OCI-LY1 (cell line): ENCODE data around the gene MBNL2.

Source experiments
- H2AFZ ChIP-seq: fragments of 200-600 bp; sonication (generic), shearing (Covaris generic); 2 replicates; pipeline ENCODE4 v1.6.0; 2014; ENCODE audit warnings: antibody characterized with exemption, mild to moderate bottlenecking, low read length
- H3F3A ChIP-seq: fragments of 200-600 bp; sonication (generic), shearing (Covaris generic); 2 replicates; pipeline ENCODE4 v1.6.0; 2014; ENCODE audit warnings: mild to moderate bottlenecking, antibody characterized with exemption, low read length, moderate library complexity; ENCODE audit not compliant: insufficient read depth
- H3K27ac ChIP-seq: fragments of 200-600 bp; sonication (generic); 2 replicates; pipeline ENCODE4 v1.5.1; 2014; ENCODE audit warnings: low read length, mixed run types, mild to moderate bottlenecking, low read depth; ENCODE audit not compliant: poor library complexity, severe bottlenecking
- H3K27me3 ChIP-seq: fragments of 200-600 bp; sonication (generic); 2 replicates; pipeline ENCODE4 v1.6.0; 2014; ENCODE audit warnings: antibody characterized with exemption, mild to moderate bottlenecking, low read length, moderate library complexity; ENCODE audit not compliant: insufficient read depth
- H3K36me3 ChIP-seq: fragments of 200-600 bp; sonication (generic); 2 replicates; pipeline ENCODE4 v1.6.1; 2014; ENCODE audit warnings: mild to moderate bottlenecking, antibody characterized with exemption, low read length, moderate library complexity, mixed read lengths; ENCODE audit not compliant: insufficient read depth
- H3K4me1 ChIP-seq: fragments of 200-600 bp; sonication (generic); 2 replicates; pipeline ENCODE4 v1.5.1; 2014; ENCODE audit warnings: mild to moderate bottlenecking, low read length, moderate library complexity; ENCODE audit not compliant: insufficient read depth, severe bottlenecking
- H3K4me2 ChIP-seq: fragments of 200-600 bp; sonication (generic), shearing (Covaris generic); 2 replicates; pipeline ENCODE4 v1.6.1; 2014; ENCODE audit warnings: low read length
- H3K4me3 ChIP-seq: fragments of 200-600 bp; sonication (generic); 2 replicates; pipeline ENCODE4 v1.5.1; 2014; ENCODE audit warnings: low read length, low read depth, mild to moderate bottlenecking, mixed read lengths; ENCODE audit not compliant: poor library complexity, severe bottlenecking
- H3K79me2 ChIP-seq: fragments of 200-600 bp; shearing (Covaris generic); 2 replicates; pipeline ENCODE4 v1.6.1; 2016; ENCODE audit warnings: mixed run types, low read length, mixed read lengths; ENCODE audit not compliant: insufficient read depth
- H3K9ac ChIP-seq: fragments of 200-600 bp; sonication (generic), shearing (Covaris generic); 2 replicates; pipeline ENCODE4 v1.6.1; 2014; ENCODE audit warnings: mild to moderate bottlenecking, low read length, mixed read lengths
- H3K9me2 ChIP-seq: fragments of 200-600 bp; sonication (generic), shearing (Covaris generic); 2 replicates; pipeline ENCODE4 v1.6.1; 2014; ENCODE audit warnings: low read depth, mild to moderate bottlenecking, low read length, mixed read lengths
- H3K9me3 ChIP-seq: fragments of 200-600 bp; shearing (Covaris generic); 2 replicates; pipeline ENCODE4 v1.6.1; 2014; ENCODE audit warnings: low read length, mixed read lengths
- H4K20me1 ChIP-seq: fragments of 200-600 bp; sonication (generic), shearing (Covaris generic); 2 replicates; pipeline ENCODE4 v1.6.0; 2016; ENCODE audit warnings: mild to moderate bottlenecking, low read length; ENCODE audit not compliant: insufficient read depth
- CTCF ChIP-seq: fragments of 200-600 bp; sonication (generic), shearing (Covaris generic); IDR thresholded peaks from 2 replicates; pipeline ENCODE4 v1.5.1; 2017; ENCODE audit warnings: mild to moderate bottlenecking, antibody characterized with exemption, low read length, moderate library complexity, mixed read lengths
- EZH2 ChIP-seq: fragments of 200-600 bp; sonication (generic), shearing (Covaris generic); IDR thresholded peaks from 2 replicates; pipeline ENCODE4 v1.8.0; 2017; ENCODE audit warnings: borderline replicate concordance, mixed run types, mild to moderate bottlenecking, antibody characterized with exemption, low read length, moderate library complexity, mixed read lengths

Gene MBNL2

GRCh38 chr13:97193577-97193976 is 28.6 kb upstream of the MBNL2 start:
- no peak overlapping the region for H3K4me2 ChIP-seq
- H4K20me1 ChIP-seq: no peaks in the 10 kb centered on the region
- no peaks in the 10 kb centered on the region for H3K9me3 ChIP-seq
- H3K79me2 ChIP-seq: no peaks in the 10 kb centered on the region
- H3K4me1 ChIP-seq: peaks cover 5% of the 10 kb centered on the region
- H3F3A ChIP-seq: no peaks in the 10 kb centered on the region
- H3K36me3 ChIP-seq: no peaks in the 10 kb centered on the region
- no peak overlapping the region for H3K9ac ChIP-seq
- no peak overlapping the region for H2AFZ ChIP-seq
- H3K27ac ChIP-seq: no peak overlapping the region
- TF ChIP-seq EZH2: no peak
- TF ChIP-seq CTCF: no peak
- H3K9me2 ChIP-seq: no peaks in the 10 kb centered on the region
- H3K27me3 ChIP-seq: no peaks in the 10 kb centered on the region
- no peak overlapping the region for H3K4me3 ChIP-seq

- TF ChIP-seq EZH2 (no peak), CTCF (no peak)
Measured at GRCh38 chr13:97194479-97194878, 27.7 kb upstream of the MBNL2 start.

GRCh38 chr13:97196340-97196739 is 25.8 kb upstream of the MBNL2 start:
- H3K9ac ChIP-seq: no peak overlapping the region
- no peaks in the 10 kb centered on the region for H3K36me3 ChIP-seq
- H3K9me3 ChIP-seq: no peaks in the 10 kb centered on the region
- no peaks in the 10 kb centered on the region for H3K9me2 ChIP-seq
- H3K4me2 ChIP-seq: no peak overlapping the region
- H3F3A ChIP-seq: no peaks in the 10 kb centered on the region
- no peak overlapping the region for H2AFZ ChIP-seq
- no peak overlapping the region for H3K4me3 ChIP-seq
- TF ChIP-seq CTCF: no peak
- no peak for TF ChIP-seq EZH2
- no peaks in the 10 kb centered on the region for H3K4me1 ChIP-seq
- no peaks in the 10 kb centered on the region for H4K20me1 ChIP-seq
- H3K27ac ChIP-seq: no peak overlapping the region
- H3K27me3 ChIP-seq: no peaks in the 10 kb centered on the region
- no peaks in the 10 kb centered on the region for H3K79me2 ChIP-seq

More at GRCh38 chr13:97194479-97194878, 27.7 kb upstream of the MBNL2 start:
- H3K9ac ChIP-seq: no peak overlapping the region
- H4K20me1 ChIP-seq: no peaks in the 10 kb centered on the region
- no peaks in the 10 kb centered on the region for H3K27me3 ChIP-seq
- H3K36me3 ChIP-seq: no peaks in the 10 kb centered on the region
- H3K4me2 ChIP-seq: no peak overlapping the region
- H3F3A ChIP-seq: no peaks in the 10 kb centered on the region
- H3K9me3 ChIP-seq: no peaks in the 10 kb centered on the region
- H2AFZ ChIP-seq: no peak overlapping the region
- no peaks in the 10 kb centered on the region for H3K79me2 ChIP-seq
- H3K27ac ChIP-seq: no peak overlapping the region
- no peaks in the 10 kb centered on the region for H3K9me2 ChIP-seq
- peaks cover 5% of the 10 kb centered on the region for H3K4me1 ChIP-seq
- no peak overlapping the region for H3K4me3 ChIP-seq
